ENCODE data around the gene ACKR3. TPM values are rescaled to one million over a fixed set of nuclear protein-coding genes. Genes with fewer than 3 reads are reported as not detected.

The ACKR3 gene
- total and polyA plus RNA-seq, 2 donors (not counting 1 experiment from before 2014, with no cell fraction given), result 7.1 to 15.3 TPM

- peak overlapping the region; percentile 66 for H2AFZ ChIP-seq (ENCODE audit: insufficient read depth, low read depth, low read length, poor library complexity, severe bottlenecking)
Measured at GRCh38 chr2:236568068-236568921, 1.3 kb upstream of the ACKR3 start.

More at GRCh38 chr2:236568068-236568921, 1.3 kb upstream of the ACKR3 start:
- CTCF ChIA-PET, result interaction anchor here (1.1 to 11.2 kb wide), 15 partner anchors 10 to 518 kb away, joined by 3 to 429 read pairs (median 16); partner anchors contain the start of gene COPS8
- Histone ChIP-seq H3K27me3 (replicated peaks in 1 of 4; ENCODE audit: control extremely low read depth in 1 of 4, control insufficient read depth in 3 of 4, insufficient read depth in 4 of 4, low read length in 3 of 4) (peaks cover 0 to 4% (median 0%) of the 10 kb centered on the region in 4 experiments), H3K36me3 (replicated peaks in 1 of 2; ENCODE audit: control extremely low read depth in 1 of 2, control insufficient read depth in 1 of 2, extremely low read depth in 1 of 2, insufficient read depth in 2 of 2, low read length in 1 of 2) (no peaks in the 10 kb centered on the region), H3K79me2 (ENCODE audit: control insufficient read depth, insufficient read depth, low read length) (peaks cover 2% of the 10 kb centered on the region), H3K4me2 (replicated peaks; ENCODE audit: low read depth, low read length, poor library complexity, severe bottlenecking) (peak overlapping the region; percentile 86), H3K9me3 (ENCODE audit: control extremely low read depth in 1 of 3, control insufficient read depth in 2 of 3, insufficient read depth in 1 of 3, low read length in 2 of 3) (peaks cover 0 to 5% (median 0%) of the 10 kb centered on the region in 3 donors), H3K4me3 (ENCODE audit: control extremely low read depth in 1 of 5, extremely low read depth in 1 of 5, insufficient read depth in 1 of 5, low read depth in 2 of 5, low read length in 4 of 5) (peak overlapping the region; percentile 32 to 67 (median 55)), H4K20me1 (ENCODE audit: control insufficient read depth, insufficient read depth, low read length, poor library complexity, severe bottlenecking) (no peaks in the 10 kb centered on the region), H3K9ac (ENCODE audit: low read length) (peak overlapping the region; percentile 67), H3K4me1 (ENCODE audit: control insufficient read depth in 2 of 2, insufficient read depth in 2 of 2, low read length in 2 of 2) (peaks cover 30 to 40% of the 10 kb centered on the region in 2 donors), H3K27ac (ENCODE audit: low read length in 2 of 2) (peak overlapping the region in 1 of 2 donors; percentile 62)
- H3K27ac Mint-ChIP-seq, result peak overlapping the region; percentile 87
- peak overlapping the region; percentile 95 for H3K4me3 Mint-ChIP-seq
- peak; percentile 73 for DNase-seq
- 3% methylated on average over 42 of the region's 49 CpGs for WGBS (ENCODE audit: insufficient coverage)
- peaks cover 41% of the 10 kb centered on the region for H3K4me1 Mint-ChIP-seq
- ATAC-seq (ENCODE audit: low read depth), result peak; percentile 26
- no peak for TF ChIP-seq EZH2 (IDR thresholded peaks at IDR 0.05; ENCODE audit: borderline replicate concordance, insufficient read depth, low read depth, low read length, poor library complexity, severe bottlenecking)
- TF ChIP-seq CTCF (IDR thresholded peaks at IDR 0.05), result no peak
- POLR2A ChIA-PET, result interaction anchor here (0.6 to 2.4 kb wide), 4 partner anchors 13 to 32 kb away, joined by 5 to 12 read pairs (median 6); no protein-coding TSS in a partner anchor
- no peaks in the 10 kb centered on the region for H3K9me3 Mint-ChIP-seq (ENCODE audit: insufficient read depth)
- intact Hi-C loops (cut with micrococcal nuclease), result loop anchor here (5.0 to 10.0 kb wide), 2 partner anchors 36 to 517 kb away; partner anchors contain the start of gene COPS8
- H3K27me3 Mint-ChIP-seq, result no peaks in the 10 kb centered on the region
